OCI-LY1 (cell line): Measurements from ENCODE around the gene PPP1R14C.

ENCODE experiments used
- EZH2 ChIP-seq: fragments of 200-600 bp; sonication (generic), shearing (Covaris generic); IDR thresholded peaks from 2 replicates; pipeline ENCODE4 v1.8.0; 2017; ENCODE audit warnings: borderline replicate concordance, mixed run types, mild to moderate bottlenecking, antibody characterized with exemption, low read length, moderate library complexity, mixed read lengths
- TF ChIP-seq, protein P1 (sequence below): fragments of 200-600 bp; sonication (generic), shearing (Covaris generic); IDR thresholded peaks from 2 replicates; pipeline ENCODE4 v1.5.1; 2017; ENCODE audit warnings: mild to moderate bottlenecking, antibody characterized with exemption, low read length, moderate library complexity, mixed read lengths

DNA sequence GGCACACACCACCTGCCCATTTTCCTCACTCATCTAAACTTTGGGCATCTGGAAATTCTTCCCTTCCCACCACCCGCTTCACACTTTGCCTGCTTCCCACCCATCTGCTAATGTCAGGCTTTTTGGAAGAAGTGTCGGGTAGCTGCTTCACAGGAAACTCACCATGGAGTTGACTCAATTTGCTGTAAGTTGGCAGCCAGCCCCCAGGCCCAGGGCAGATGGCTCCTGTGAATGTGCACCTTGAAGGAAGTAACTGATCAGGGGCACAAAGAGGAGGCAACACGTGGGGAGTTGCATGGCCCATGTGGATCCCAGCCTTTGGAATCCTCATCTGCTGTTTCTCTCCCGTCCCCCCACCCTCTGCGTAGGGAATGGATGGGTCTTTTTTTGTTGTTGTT is 87.3 kb downstream of the PPP1R14C start:
- TF ChIP-seq, protein P1, sequence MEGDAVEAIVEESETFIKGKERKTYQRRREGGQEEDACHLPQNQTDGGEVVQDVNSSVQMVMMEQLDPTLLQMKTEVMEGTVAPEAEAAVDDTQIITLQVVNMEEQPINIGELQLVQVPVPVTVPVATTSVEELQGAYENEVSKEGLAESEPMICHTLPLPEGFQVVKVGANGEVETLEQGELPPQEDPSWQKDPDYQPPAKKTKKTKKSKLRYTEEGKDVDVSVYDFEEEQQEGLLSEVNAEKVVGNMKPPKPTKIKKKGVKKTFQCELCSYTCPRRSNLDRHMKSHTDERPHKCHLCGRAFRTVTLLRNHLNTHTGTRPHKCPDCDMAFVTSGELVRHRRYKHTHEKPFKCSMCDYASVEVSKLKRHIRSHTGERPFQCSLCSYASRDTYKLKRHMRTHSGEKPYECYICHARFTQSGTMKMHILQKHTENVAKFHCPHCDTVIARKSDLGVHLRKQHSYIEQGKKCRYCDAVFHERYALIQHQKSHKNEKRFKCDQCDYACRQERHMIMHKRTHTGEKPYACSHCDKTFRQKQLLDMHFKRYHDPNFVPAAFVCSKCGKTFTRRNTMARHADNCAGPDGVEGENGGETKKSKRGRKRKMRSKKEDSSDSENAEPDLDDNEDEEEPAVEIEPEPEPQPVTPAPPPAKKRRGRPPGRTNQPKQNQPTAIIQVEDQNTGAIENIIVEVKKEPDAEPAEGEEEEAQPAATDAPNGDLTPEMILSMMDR: no peak
- no peak for TF ChIP-seq EZH2
